ENCODE results near the gene LRRC73.

- TF ChIP-seq ZNF707 (CRISPR knock-in tag; conservative IDR thresholded peaks at IDR 0.05) = no peak
- no peak for TF ChIP-seq FOS (IDR thresholded peaks at IDR 0.05; ENCODE audit: extremely low read depth, insufficient read length)
- TF ChIP-seq SMC3 (conservative IDR thresholded peaks at IDR 0.05; ENCODE audit: insufficient read depth, low read depth, low read length) = no peak
- TF ChIP-seq ZBTB7A (IDR thresholded peaks at IDR 0.05; ENCODE audit: borderline replicate concordance, control insufficient read depth, low read depth, low read length) = no peak
- no peak for TF ChIP-seq POLR2A (conservative IDR thresholded peaks at IDR 0.05)
- no peak for TF ChIP-seq POLR3A (IDR thresholded peaks at IDR 0.05; ENCODE audit: borderline replicate concordance, extremely low read depth, insufficient read depth, insufficient read length)
- TF ChIP-seq SREBF1 (IDR thresholded peaks at IDR 0.05; ENCODE audit: borderline replicate concordance, low read depth, low read length) = no peak
- no peak for TF ChIP-seq ESRRA (IDR thresholded peaks at IDR 0.05; ENCODE audit: borderline replicate concordance, low read depth)
- no peak for TF ChIP-seq TRIM28 (IDR thresholded peaks at IDR 0.05)
Measured at GRCh38 chr6:43459535-43459934, 50.6 kb downstream of the LRRC73 start.

Data from K562 (cell line).